Measurements from ENCODE around the gene IL15RA. TPM values are rescaled to one million over a fixed set of nuclear protein-coding genes. Genes with fewer than 3 reads are reported as not detected.

Gene IL15RA
- total RNA-seq, 3 donors from 2014 or later, result 15.1 to 35.7 (median 25.9) TPM

- DNase-seq (ENCODE audit: low spot score in 2 of 2), result no peak
- intact Hi-C loops (cut with DNase I; ENCODE audit: low total_unique reads), result no loop called here
- H3K4me3 ChIP-seq, result no peak overlapping the region
- no peak overlapping the region for H3K27ac ChIP-seq
- no peaks in the 10 kb centered on the region for H3K36me3 ChIP-seq
- H3K27me3 ChIP-seq, result no peaks in the 10 kb centered on the region
- no peak for TF ChIP-seq CTCF (IDR thresholded peaks at IDR 0.05)
- no peak for TF ChIP-seq POLR2AphosphoS5 (IDR thresholded peaks at IDR 0.05)
- no peak for TF ChIP-seq POLR2A (IDR thresholded peaks at IDR 0.05)
- peaks cover 0 to 9% of the 10 kb centered on the region in 2 donors for H3K9me3 ChIP-seq
- no peaks in the 10 kb centered on the region for H3K4me1 ChIP-seq
These were observed 19.4 kb upstream of the IL15RA start for GRCh38 chr10:5996696-5997095.

DNA sequence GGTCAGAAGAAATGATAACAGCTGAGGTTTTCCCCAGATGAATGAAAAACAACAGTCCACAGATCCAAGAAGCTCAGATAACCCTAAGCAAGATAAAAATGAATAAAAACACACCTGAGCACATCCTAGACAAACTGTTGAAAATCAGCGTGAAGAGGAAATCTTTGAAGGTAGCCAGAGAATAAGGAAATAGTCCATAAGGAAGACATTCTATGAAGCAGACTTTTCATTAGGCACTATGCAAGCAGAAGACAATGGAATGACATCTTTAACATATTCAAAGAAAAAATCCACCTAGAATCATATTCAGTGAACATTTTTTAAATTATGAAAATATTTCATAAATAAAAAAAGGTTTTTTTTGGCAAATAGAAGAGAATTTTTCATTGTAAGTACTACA is 15.1 kb upstream of the IL15RA start:
- no peak for DNase-seq (ENCODE audit: low spot score in 2 of 2)
- Histone ChIP-seq H3K4me3 (no peak overlapping the region), H3K36me3 (no peaks in the 10 kb centered on the region), H3K9me3 (peaks cover 0 to 17% of the 10 kb centered on the region in 2 donors), H3K27me3 (no peaks in the 10 kb centered on the region), H3K4me1 (no peaks in the 10 kb centered on the region), H3K27ac (no peak overlapping the region)
- TF ChIP-seq CTCF (IDR thresholded peaks at IDR 0.05) (no peak), POLR2AphosphoS5 (IDR thresholded peaks at IDR 0.05) (no peak), POLR2A (IDR thresholded peaks at IDR 0.05) (no peak)
- intact Hi-C loops (cut with DNase I; ENCODE audit: low total_unique reads), result no loop called here

- Histone ChIP-seq H3K4me1 (no peaks in the 10 kb centered on the region), H3K9me3 (peaks cover 0 to 17% of the 10 kb centered on the region in 2 donors), H3K27me3 (no peaks in the 10 kb centered on the region), H3K36me3 (no peaks in the 10 kb centered on the region), H3K27ac (no peak overlapping the region), H3K4me3 (no peak overlapping the region)
- no peak for DNase-seq (ENCODE audit: low spot score in 2 of 2)
- intact Hi-C loops (cut with DNase I; ENCODE audit: low total_unique reads), result no loop called here
- TF ChIP-seq POLR2AphosphoS5 (IDR thresholded peaks at IDR 0.05) (no peak), CTCF (IDR thresholded peaks at IDR 0.05) (no peak), POLR2A (IDR thresholded peaks at IDR 0.05) (no peak)
These were observed 14.4 kb upstream of the IL15RA start for GRCh38 chr10:5991708-5992107.

DNA sequence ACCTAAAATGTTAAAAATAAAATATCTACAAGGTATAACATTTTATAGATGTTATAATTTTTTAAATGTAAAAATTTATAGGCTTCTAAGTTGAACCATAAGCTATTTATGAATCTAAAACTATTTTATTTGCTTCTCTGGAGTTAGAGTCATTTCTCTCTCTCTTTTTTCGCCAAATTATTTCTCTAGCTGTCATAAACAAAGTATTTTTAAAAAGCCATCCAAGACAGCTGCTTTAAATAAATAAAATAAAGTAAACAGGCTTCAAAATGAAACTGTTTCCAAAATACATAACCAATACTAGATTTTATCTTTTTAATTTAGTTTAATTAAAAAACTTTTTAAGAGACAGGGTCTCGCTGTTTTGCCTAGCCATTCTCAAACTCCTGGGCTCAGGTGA is 12.4 kb upstream of the IL15RA start:
- peaks cover 0 to 17% of the 10 kb centered on the region in 2 donors for H3K9me3 ChIP-seq
- TF ChIP-seq CTCF (IDR thresholded peaks at IDR 0.05) (no peak), POLR2AphosphoS5 (IDR thresholded peaks at IDR 0.05) (no peak), POLR2A (IDR thresholded peaks at IDR 0.05) (no peak)
- DNase-seq (ENCODE audit: low spot score in 2 of 2), result no peak
- no peaks in the 10 kb centered on the region for H3K36me3 ChIP-seq
- intact Hi-C loops (cut with DNase I; ENCODE audit: low total_unique reads), result no loop called here
- H3K27me3 ChIP-seq, result no peaks in the 10 kb centered on the region
- H3K4me1 ChIP-seq, result no peaks in the 10 kb centered on the region
- peak overlapping the region; percentile 51 to 66 for H3K27ac ChIP-seq
- no peak overlapping the region for H3K4me3 ChIP-seq

GRCh38 chr10:5988336-5988920 is 11.1 kb upstream of the IL15RA start:
- peak overlapping the region; percentile 59 to 82 for H3K27ac ChIP-seq
- peaks cover 0 to 17% of the 10 kb centered on the region in 2 donors for H3K9me3 ChIP-seq
- no peaks in the 10 kb centered on the region for H3K36me3 ChIP-seq
- no peaks in the 10 kb centered on the region for H3K27me3 ChIP-seq
- DNase-seq (ENCODE audit: low spot score in 2 of 2), result no peak
- intact Hi-C loops (cut with DNase I; ENCODE audit: low total_unique reads), result no loop called here
- no peak overlapping the region for H3K4me3 ChIP-seq
- TF ChIP-seq CTCF (IDR thresholded peaks at IDR 0.05) (no peak), POLR2A (IDR thresholded peaks at IDR 0.05) (no peak), POLR2AphosphoS5 (IDR thresholded peaks at IDR 0.05) (no peak)
- H3K4me1 ChIP-seq, result no peaks in the 10 kb centered on the region
